Measurements from ENCODE around the gene PRDM12. TPM values are rescaled to one million over a fixed set of nuclear protein-coding genes. Genes with fewer than 3 reads are reported as not detected.
A peak's percentile ranks its signal among the peaks of the same experiment; 100 is the strongest.

Gene PRDM12
- total and polyA plus RNA-seq, 2 experiments from 2014 or later, result 0.11 TPM; not detected in 1

- Histone ChIP-seq H3K4me1 (ENCODE audit: insufficient read depth) (peaks cover 20% of the 10 kb centered on the region), H2AFZ (peak overlapping the region; percentile 96), H3K36me3 (ENCODE audit: insufficient read depth) (no peaks in the 10 kb centered on the region), H3K27ac (ENCODE audit: low read depth) (no peak overlapping the region), H3K79me2 (replicated peaks; ENCODE audit: insufficient read depth) (no peaks in the 10 kb centered on the region), H3K27me3 (ENCODE audit: insufficient read depth) (peaks cover 100% of the 10 kb centered on the region), H4K20me1 (replicated peaks; ENCODE audit: insufficient read depth) (no peaks in the 10 kb centered on the region), H3F3A (replicated peaks; ENCODE audit: low read depth) (0 out of 2 replicates have a peak, but pooled peaks cover 3% of the 10 kb centered on the region), H3K4me3 (peak overlapping the region; percentile 67), H3K4me2 (peak overlapping the region; percentile 90), H3K9me2 (ENCODE audit: insufficient read depth) (no peaks in the 10 kb centered on the region)
- H3K4me3 Mint-ChIP-seq, result peak overlapping the region; percentile 68
- DNase-seq (ENCODE audit: low spot score) (peak; percentile 87), ATAC-seq (peak; percentile 7)
- H3K9me3 Mint-ChIP-seq, result peaks cover 16% of the 10 kb centered on the region
- H3K27ac Mint-ChIP-seq, result no peak overlapping the region
- H3K36me3 Mint-ChIP-seq (ENCODE audit: low read depth), result peaks cover 6% of the 10 kb centered on the region; the same call in 2 of the 3 replicates
- H3K27me3 Mint-ChIP-seq (ENCODE audit: insufficient read depth, low read depth, poor library complexity), result peaks cover 95% of the 10 kb centered on the region
- TF ChIP-seq EZH2 (IDR thresholded peaks at IDR 0.05; ENCODE audit: low read depth, unreplicated experiment) (peak; percentile 97), ZNF114 (CRISPR knock-in tag; IDR thresholded peaks at IDR 0.05) (no peak), JUNB (IDR thresholded peaks at IDR 0.05; ENCODE audit: unreplicated experiment) (no peak), EZH2phosphoT487 (IDR thresholded peaks at IDR 0.05; ENCODE audit: unreplicated experiment) (peak; percentile 87), REST (IDR thresholded peaks at IDR 0.05; ENCODE audit: unreplicated experiment) (no peak)
- peaks cover 14% of the 10 kb centered on the region; the same call in 2 of the 3 replicates for H3K4me1 Mint-ChIP-seq
Measured at GRCh38 chr9:130660683-130661450, 3.5 kb upstream of the PRDM12 start.

DNA sequence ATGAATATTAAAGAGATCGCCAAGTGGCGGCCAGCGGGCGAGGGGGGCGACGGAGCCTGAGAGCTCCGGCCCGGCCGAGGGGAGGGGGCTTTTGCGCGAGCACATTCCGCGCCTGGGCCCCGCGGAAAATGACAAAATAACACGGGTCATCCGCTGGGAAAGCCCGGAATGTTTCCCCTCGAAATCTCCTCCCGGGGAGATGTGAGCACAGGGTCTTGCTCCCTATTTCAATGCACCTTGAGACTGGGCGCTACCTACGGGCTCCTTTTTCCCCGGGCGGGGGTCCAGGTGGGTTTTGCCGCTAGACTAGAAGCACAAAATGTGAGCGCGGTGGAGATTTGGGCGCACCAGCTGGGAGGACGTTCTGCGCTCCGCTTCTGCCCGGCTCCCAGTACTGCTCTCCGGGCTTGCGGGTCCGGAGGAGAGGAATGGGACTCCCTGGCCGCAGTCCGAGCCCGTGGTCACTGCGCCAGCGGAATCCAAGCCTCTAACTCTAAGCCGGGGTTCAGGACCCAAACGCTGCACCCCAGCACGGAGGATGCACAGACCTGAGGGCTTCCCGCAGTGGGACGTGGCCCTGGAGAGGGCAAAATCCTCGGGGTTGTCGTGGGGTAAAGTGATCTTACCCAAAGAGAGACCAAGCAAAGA lies 2.8 kb upstream of the PRDM12 start:
- Mint-ChIP-seq H3K9me3 (peaks cover 19% of the 10 kb centered on the region), H3K4me1 (peaks cover 17% of the 10 kb centered on the region), H3K36me3 (ENCODE audit: low read depth) (peaks cover 6% of the 10 kb centered on the region; the same call in 2 of the 3 replicates), H3K4me3 (peak overlapping the region; percentile 49), H3K27me3 (ENCODE audit: insufficient read depth, low read depth, poor library complexity) (peaks cover 97% of the 10 kb centered on the region), H3K27ac (no peak overlapping the region)
- Histone ChIP-seq H2AFZ (peak overlapping the region; percentile 96), H3K79me2 (replicated peaks; ENCODE audit: insufficient read depth) (no peaks in the 10 kb centered on the region), H3K36me3 (ENCODE audit: insufficient read depth) (no peaks in the 10 kb centered on the region), H3K4me1 (ENCODE audit: insufficient read depth) (peaks cover 23% of the 10 kb centered on the region), H4K20me1 (replicated peaks; ENCODE audit: insufficient read depth) (no peaks in the 10 kb centered on the region), H3K9me2 (ENCODE audit: insufficient read depth) (no peaks in the 10 kb centered on the region), H3K4me3 (peak overlapping the region; percentile 67), H3K27ac (ENCODE audit: low read depth) (no peak overlapping the region), H3K4me2 (peak overlapping the region; percentile 90), H3F3A (replicated peaks; ENCODE audit: low read depth) (0 out of 2 replicates have a peak, but pooled peaks cover 3% of the 10 kb centered on the region), H3K27me3 (ENCODE audit: insufficient read depth) (peaks cover 100% of the 10 kb centered on the region)
- TF ChIP-seq, protein P1, sequence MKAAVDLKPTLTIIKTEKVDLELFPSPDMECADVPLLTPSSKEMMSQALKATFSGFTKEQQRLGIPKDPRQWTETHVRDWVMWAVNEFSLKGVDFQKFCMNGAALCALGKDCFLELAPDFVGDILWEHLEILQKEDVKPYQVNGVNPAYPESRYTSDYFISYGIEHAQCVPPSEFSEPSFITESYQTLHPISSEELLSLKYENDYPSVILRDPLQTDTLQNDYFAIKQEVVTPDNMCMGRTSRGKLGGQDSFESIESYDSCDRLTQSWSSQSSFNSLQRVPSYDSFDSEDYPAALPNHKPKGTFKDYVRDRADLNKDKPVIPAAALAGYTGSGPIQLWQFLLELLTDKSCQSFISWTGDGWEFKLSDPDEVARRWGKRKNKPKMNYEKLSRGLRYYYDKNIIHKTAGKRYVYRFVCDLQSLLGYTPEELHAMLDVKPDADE (IDR thresholded peaks at IDR 0.05), result no peak
- peak; percentile 95 for TF ChIP-seq EZH2 (IDR thresholded peaks at IDR 0.05; ENCODE audit: low read depth, unreplicated experiment)
- TF ChIP-seq REST (IDR thresholded peaks at IDR 0.05; ENCODE audit: unreplicated experiment), result no peak
- TF ChIP-seq EZH2phosphoT487 (IDR thresholded peaks at IDR 0.05; ENCODE audit: unreplicated experiment), result peak; percentile 83
- ATAC-seq (no peak), DNase-seq (ENCODE audit: low spot score) (peak; percentile 59)

All from GM23338 (cell line).